GM19372 (cell line): ENCODE measurements around the gene REG1B.

Source experiments
- ATAC-seq: cut with Tn5 transposase; IDR thresholded peaks from one replicate; pipeline ENCODE4 v1.9.1; 2021; ENCODE audit warnings: mild to moderate bottlenecking, low read depth, moderate library complexity; ENCODE audit not compliant: unreplicated experiment

The REG1B gene, protein sequence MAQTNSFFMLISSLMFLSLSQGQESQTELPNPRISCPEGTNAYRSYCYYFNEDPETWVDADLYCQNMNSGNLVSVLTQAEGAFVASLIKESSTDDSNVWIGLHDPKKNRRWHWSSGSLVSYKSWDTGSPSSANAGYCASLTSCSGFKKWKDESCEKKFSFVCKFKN

DNA sequence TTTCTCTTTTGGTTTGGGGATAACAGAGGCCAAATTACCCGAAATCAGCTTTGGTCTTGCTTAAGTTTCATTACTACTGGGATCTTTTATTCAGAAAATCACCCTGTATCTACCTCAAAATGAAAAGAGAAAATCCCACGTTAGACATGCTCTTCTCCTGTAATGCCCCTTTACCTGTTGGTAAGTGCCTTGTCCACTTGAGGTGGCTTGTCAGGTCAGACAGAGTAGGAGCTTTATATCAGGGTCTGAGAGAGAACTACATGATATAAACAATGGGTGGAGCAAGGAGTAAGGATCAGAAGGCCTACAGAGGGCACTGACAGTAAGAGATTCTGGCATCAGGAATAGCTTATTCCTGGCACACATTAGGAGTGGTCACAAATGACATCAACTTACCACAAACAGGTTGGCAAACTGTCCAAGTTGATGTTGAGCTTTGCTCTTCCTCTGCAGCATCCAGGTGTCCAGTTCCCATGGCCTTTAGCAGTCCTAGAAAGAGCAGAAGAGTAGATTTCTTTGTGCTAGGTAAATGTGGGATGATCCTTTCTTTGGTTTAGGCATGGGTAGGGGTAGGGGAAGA lies at the start of gene REG1B:
Gene REG1B (minus strand): TSS at position 209 of the 580 bp plus-strand sequence. CDS start 381 bp downstream, outside the sequence.
- no peak for ATAC-seq

DNA sequence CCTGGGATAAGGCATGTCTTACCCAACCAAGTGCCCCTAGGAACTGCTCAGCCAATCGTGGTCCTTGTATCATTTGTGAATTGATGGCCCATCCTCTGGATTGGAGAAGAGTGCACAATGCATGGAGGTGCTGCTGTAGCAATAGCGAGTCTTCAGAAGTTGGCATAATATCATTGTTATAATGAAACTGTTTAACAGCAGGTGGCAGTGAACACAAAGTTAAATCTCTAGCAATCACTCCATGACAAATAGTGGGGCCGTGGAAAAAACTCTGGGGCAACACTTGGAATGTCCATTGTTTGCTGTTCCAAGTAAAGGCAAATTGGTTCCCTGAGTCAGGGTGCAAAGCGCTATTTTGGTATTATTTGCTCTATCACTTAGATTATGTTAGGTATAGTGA lies 43.9 kb upstream of the REG1B start:
- no peak for ATAC-seq

DNA sequence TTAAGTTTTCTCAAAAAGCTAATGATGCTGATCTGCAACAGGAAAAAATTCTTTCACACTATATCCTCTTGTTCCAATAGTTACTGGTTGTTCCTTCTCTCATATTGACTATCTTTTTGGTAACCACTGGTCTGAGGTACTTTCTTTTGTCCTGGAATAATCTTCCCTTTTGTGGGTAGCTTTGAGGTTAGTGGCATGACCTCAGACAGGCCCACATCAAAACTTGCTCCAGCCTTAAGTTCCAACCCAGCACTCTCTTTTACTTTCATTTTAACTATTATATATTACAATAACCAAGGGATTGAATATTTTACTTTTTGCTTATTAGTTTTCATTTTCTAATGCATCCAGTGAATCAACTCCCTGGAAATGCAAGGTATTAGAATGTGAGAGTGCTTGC lies 42.0 kb upstream of the REG1B start:
- no peak for ATAC-seq

DNA sequence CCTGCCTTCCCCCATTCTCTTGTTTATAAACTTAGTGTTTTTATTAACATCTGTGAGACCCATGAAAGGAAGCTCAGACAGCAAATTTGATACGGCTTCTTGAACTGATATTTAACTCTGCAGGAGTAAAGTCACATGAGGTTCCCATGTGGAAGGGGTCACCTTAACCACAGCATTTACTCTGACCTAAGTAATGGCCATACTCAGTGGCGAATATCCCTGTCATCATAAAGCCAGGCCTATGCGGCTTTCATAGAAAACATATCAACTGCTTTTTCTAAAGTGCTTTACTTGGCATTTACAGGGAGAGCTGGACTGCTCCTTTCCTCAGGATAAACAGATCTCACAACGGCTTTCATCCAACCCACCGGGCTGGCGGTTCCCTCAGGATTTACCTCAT lies 41.5 kb upstream of the REG1B start:
- ATAC-seq, result no peak

DNA sequence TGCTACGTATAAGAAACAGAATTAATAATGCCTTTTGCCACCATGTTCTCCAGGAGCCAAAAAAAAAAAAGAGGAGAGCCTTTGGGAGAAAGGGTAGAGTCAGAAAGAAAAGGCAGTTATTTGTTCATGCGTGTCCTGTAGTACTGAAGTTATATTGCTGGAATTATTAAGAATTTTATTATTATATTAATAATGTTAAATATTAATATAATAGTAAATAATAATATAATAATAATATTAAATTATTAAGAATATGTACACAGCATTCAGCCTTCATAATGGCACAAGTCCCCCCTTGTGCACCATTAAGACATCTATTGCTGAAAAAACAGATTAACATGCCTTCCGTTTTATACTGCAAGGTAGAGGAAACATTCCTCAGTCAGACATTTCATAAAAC lies 40.6 kb upstream of the REG1B start:
- ATAC-seq, result no peak

DNA sequence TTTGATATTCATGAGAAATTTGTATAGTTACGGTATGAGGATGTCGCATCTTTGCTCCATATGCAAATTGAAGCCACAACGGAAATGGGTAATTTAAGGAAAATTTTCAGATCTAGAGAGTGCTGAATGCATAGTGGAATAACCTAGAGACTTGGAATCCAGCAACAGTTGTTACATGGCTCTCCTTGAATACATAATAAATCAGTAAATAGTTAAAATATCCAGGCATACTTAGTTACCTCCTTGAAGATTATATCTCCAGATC lies 37.9 kb upstream of the REG1B start:
- ATAC-seq, result no peak

DNA sequence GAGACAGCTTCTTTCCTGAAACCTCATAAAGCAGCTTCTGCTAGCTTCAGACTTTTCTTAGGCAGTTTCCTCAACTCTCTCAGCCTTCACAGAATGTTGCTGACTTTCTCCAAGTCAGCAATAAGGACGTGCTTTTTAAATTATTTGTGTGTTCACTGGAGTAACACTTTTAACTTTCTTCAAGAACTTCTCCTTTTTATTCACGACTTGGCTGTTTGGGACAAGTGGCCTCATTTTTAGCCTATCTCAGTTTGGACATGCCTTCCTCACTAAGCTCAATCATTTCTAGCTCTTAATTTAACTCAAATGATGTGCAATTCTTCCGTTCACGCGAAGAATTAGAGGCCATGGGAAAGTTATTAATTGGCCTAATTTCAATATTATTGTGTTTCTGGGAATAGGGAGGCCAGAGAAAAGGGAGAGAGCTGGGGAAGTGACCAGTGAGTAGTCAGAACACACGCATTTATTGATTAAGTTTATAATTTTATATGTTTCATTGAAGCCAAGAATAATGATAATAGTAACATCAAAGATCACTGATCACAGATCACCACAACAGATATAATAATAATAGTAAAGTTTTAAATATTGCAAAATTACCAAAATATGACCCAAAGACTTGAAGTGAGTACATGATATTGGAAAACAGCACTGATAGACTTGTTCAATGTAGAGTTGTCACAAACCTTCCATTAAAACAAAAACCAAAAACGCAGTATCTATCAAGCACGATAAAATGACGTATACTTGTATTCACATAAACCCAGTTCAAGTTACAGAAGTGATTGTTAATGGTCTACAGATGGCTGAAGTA lies 37.3 kb upstream of the REG1B start:
- no peak for ATAC-seq

DNA sequence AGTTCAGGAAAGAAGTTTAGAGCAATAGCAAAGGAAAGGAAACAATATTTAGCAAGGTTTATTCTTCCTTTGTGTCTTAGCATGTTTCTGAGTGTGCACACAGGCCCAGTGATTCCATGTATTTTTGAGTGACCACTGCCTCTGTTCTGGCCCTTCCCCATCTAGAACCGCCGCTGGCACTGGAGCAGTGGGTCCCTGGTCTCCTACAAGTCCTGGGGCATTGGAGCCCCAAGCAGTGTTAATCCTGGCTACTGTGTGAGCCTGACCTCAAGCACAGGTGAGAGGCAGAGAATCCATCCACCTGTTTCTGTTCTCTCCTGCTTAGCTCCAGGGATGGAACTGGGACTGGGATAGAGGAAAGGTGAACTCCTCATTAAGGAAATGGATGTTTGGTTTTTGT lies 34.9 kb upstream of the REG1B start:
- no peak for ATAC-seq

DNA sequence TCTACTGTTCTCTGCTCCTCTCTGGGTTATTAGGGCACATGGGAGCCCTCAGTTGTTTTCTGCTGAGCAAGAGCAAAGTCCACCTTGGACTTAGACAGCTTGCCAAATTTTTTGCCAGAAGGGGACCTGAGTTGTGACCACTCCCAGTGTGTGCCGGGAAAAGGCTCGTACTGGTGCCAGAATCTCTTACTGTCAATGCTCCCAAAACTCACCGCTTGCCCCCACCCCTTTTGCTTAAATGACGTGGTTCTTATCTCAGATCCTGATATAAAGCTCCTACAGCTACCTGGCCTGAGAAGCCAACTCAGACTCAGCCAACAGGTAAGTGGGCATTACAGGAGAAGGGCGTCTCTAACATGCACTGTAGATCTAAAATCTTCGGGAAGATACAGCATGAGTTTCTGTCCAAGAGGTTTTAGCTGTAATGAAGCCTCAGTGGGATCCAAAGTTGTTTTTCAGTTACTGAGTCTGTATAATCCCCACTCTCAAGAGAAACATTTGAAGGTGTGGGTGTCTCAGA lies 32.5 kb upstream of the REG1B start, which contains the start of gene REG1A:
Gene REG1A (plus strand): TSS at position 295 of the 520 bp plus-strand sequence. CDS start 374 bp downstream, outside the sequence.
- no peak for ATAC-seq

DNA sequence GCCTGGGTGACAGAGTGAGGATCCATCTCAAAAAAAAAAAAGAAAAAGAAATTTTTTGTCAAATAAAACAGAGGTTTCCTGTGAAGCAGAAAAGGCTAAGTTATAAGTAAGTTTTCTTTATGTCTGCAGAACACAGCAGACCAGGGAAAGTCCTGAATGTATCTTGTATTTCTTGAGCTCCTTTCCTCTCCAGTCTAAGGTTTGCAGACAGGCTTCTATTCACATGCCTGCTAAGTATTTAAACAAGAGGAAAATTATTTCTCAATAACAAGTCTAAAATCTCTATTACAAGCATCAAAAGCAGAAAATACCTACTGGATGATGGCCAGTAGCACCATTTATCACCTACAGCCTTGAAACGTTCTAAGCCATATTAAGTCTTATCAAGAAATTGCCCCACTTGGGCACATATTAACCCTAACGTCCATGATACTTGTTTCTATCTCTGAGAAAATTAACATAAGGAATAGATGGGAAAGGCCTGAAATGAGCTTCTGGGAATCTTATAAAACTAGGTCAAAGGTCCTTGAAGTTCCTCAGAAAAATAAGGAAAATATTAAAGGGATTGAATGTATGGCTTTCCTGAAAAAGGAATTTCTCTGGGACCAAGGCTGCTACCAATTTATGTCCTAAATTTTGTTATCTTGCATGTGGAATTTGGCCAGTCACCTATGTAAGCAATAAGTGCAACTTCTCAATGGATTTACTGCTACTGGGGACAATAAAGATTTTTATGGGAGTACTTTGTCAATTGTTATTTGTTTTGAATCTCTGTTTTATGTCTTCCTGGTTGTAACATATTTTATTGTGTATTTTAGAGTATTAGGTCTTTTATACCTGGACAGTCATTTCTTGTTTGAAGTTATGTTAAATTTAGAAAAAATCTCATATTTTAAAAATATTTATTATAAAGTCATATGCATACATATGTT lies 29.5 kb upstream of the REG1B start:
- ATAC-seq, result no peak

DNA sequence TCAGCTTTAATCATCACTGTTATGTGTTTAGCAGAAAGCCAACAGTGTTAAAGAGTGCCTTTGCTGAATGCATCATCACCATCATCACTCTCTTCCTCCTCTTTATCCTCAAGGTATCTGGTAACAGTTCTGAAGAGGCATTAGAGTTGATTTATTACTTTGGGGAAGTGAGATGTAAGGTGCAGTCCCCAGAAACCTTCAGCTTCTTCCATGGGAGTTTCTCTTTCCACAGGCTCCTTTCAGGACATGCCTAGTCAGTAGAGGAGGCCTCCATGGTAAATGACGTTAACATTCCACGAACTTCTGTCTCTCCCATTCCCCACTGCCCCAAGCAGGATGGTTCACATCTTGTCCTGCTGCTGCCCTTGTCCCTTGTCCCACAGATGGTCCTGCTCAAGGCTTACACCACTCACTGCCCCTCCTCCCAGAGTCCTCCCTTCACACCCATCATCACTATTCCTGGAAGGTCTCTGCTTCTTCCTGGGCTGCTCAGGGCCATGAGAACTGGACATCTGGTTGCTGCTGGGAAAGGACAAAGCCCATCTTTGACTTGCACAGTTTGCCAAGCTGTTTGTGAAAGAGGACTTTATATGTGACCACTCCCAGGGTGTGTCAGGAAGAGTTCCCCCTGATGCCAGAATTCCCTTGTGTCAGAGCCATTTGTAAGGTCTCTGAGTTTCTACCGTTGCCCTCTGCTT lies 27.2 kb upstream of the REG1B start:
- ATAC-seq, result no peak

DNA sequence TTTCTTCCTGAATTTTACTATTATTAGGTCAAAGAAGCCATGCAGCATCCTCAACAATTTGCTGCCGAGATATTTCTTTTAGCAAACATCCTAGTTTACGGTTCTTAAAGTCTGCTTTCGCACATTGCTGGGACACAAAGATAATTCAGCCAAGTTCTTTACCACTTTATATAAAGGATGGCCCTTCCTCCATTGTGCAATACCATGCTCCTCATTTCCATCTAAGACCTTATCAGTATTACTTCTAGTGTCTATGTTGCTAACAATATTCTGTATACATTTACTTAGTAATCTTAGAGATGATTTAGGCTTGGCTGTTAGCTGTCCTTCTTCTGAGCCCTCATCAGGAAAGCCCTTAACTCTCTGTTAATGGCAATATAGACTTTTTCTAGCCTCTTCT lies 24.5 kb upstream of the REG1B start:
- ATAC-seq, result no peak

DNA sequence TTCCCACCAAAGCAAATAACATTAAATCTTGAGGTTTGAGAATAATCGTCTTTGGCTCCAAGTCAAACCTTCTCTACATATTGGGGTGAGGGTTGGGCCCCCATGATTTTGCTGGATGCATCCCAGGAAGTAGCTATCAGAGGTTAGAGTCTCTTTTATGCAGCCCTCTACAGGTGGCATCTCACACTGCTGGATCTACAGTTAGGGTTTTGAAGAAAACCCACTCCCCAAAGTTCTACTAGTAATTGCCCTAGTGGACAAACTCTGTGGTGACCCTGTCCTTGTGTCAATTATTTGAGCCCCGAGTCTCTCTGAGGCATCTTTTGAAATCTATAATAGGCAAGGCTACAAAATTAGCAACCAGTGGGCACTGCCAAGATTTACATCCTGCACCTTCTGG lies 17.5 kb upstream of the REG1B start:
- ATAC-seq, result no peak

DNA sequence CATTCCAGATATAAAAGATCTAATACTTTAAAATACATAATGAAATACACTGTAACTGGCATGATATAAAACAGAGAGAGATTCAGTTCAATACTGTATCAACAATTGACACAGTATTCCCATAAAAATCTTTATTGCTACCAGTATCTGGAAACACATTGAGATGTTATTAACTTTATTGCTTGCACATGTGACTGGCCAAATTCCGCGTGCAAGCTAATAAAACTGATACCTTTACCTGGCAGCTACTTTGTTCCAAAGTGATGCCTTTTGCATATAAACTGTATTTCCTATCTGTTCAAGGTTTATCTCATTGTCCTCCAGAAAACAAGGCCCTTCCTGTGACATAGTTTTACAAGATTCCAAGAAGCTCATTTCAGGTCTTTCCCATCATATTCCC lies 15.4 kb upstream of the REG1B start:
- ATAC-seq, result no peak

DNA sequence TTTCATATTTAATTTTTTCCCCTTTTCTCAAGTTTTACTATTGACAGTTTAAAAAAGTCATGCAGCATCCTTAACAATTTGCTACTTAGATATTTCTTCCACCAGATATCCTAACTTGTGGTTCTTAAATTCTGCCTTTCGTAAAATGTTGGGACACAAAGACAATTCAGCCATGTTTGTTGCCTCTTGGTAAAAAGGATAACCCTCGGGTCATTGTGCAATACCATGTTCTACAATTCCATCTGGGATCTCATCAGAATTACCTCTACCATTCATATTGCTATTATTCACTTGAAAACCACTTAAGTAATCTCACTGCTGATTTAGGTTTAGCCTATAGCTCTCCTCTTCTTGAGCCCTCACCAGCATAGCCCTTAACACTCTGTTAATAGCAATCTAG lies 13.2 kb upstream of the REG1B start:
- ATAC-seq, result no peak

DNA sequence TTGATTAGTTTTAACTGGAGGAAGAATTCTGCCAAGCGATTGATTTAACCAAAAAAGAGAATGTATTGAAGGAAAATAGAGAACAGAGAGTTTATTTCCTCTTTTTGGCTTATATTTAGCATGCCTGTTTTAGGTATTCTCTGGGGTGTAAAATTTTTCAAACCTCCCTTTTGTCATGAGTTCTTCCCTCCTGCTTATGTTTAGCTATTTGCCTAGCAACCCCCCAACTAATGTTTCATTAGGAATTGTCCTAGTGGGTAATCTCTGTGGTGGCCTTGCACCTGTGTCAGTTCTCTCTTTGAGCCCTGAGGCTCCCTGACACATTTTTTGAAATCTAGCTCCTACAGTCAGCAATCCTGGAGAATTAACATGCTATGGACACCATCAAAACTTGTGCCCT lies 12.5 kb upstream of the REG1B start:
- no peak for ATAC-seq

DNA sequence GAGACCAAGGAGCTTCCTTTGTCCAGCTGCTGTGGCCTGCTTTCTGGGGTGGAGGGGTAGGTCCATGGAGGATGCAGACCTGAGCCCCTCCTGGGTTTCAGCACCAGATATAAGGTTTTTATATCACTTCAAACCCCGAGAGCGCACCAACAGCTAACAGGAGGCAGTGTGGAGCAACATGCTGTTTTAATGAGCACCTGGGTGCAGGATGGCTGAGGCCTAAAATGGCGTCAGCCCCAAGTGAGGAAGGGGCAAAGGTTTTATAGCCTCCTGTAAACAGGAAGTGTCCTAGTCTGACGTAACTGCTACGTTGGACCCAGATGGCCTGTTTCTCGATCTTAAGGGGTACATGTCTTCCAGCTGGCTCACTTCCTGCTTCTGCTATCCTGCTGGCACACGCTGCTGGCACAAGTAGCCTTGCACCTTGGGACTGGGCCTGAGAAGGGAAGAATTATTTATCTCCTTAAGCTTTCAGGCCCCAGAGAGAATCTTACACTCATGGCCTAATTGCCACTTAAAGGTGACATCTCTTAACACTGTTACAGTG lies 11.4 kb upstream of the REG1B start:
- no peak for ATAC-seq

DNA sequence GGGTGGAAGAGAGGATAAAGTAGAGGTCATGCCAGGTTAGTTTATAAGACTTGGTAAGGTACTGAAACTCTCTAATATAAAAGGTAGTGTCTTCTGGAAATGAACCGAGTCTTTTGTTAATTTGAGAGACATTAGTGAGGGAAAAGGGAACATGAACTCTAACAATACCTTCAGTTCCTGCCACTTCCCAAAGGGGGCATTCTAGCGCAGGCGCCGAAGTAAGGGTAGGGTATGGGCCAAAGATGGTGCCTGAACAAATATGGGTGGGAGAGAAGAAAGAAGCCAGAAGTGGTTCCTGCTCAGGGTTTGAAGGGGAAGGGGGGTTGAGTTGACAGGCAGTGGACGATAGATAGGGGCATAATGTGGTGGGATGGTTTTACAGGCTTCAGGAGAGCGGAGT lies 10.1 kb upstream of the REG1B start:
- no peak for ATAC-seq

DNA sequence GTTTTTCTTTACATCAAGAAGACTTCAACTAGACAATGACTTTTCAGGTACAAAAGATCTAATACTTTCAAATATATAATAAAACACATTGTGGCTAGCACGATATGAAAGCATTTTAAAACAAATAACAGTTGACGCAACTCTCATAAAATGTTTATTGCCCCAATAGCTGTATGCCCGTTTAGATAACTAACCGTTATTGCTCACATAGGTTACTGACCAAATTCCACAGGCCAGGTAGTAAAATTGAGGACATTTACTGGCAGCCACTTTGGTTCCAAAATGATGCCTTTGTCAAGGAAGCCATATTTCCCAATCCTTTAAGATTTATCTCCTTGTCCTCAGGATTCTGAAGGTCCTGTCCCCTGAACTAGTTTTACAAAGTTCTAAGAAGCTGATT lies 2.9 kb upstream of the REG1B start:
- no peak for ATAC-seq

DNA sequence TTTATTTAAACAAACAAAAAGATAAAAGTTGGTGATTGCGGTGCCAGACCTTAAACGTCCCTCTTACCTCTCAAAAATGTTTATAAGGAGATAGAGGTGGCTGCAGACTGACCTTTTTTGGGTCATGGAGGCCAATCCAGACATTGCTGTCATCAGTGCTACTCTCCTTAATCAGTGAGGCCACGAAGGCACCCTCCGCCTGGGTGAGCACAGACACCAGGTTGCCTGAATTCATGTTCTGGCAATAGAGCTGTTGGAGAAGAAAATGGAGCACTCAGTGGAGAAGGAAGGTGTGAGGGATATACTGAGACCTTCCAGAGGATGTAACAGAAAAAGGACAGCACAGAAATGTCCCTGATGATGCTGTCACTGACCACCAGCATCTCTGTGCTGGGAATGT lies 1.5 kb downstream of the REG1B start:
- ATAC-seq, result no peak
